Adipocyte (in vitro differentiated cells): ENCODE measurements around the gene NPHP1.
"Not testable (repeated sequence)": the region's sequence is repeated elsewhere in the genome, so short reads cannot be mapped to it uniquely, and the experiment has no call there.

Experiments used
- DNase-seq: peaks from one replicate; pipeline ENCODE4 v3.0.0-alpha.2; 2015; ENCODE audit warnings: low read depth
- H3K27me3 ChIP-seq: replicated peaks from 2 replicates; pipeline ENCODE4 v1.7.0; 2013; ENCODE audit warnings: mild to moderate bottlenecking, low read length, moderate library complexity; ENCODE audit not compliant: control insufficient read depth, insufficient read depth
- H3K36me3 ChIP-seq: 2 replicates; pipeline ENCODE4 v1.7.0; 2013; ENCODE audit warnings: low read length, mild to moderate bottlenecking, moderate library complexity; ENCODE audit not compliant: control insufficient read depth, insufficient read depth, severe bottlenecking
- H3K4me1 ChIP-seq: 2 replicates; pipeline ENCODE4 v1.7.0; 2013; ENCODE audit warnings: mild to moderate bottlenecking, low read length, moderate library complexity; ENCODE audit not compliant: control insufficient read depth, insufficient read depth
- H3K4me3 ChIP-seq: 2 replicates; pipeline ENCODE4 v1.7.0; 2013; ENCODE audit warnings: mild to moderate bottlenecking, low read length, moderate library complexity
- H3K9ac ChIP-seq: 2 replicates; pipeline ENCODE4 v1.7.0; 2013; ENCODE audit warnings: mild to moderate bottlenecking, low read length, moderate library complexity
- H3K9me3 ChIP-seq: 2 replicates; pipeline ENCODE4 v1.7.0; 2013; ENCODE audit warnings: mild to moderate bottlenecking, low read length, moderate library complexity; ENCODE audit not compliant: control insufficient read depth

Gene NPHP1

GRCh38 chr2:110124939-110125691, 79.7 kb downstream of the NPHP1 start:
- H3K4me1 ChIP-seq = peaks cover 36% of the 10 kb centered on the region
- no peak overlapping the region for H3K9ac ChIP-seq
- no peaks in the 10 kb centered on the region for H3K36me3 ChIP-seq
- no peaks in the 10 kb centered on the region for H3K27me3 ChIP-seq
- H3K4me3 ChIP-seq = no peak overlapping the region
- H3K9me3 ChIP-seq = no peaks in the 10 kb centered on the region
- DNase-seq = peak; percentile 49

DNA sequence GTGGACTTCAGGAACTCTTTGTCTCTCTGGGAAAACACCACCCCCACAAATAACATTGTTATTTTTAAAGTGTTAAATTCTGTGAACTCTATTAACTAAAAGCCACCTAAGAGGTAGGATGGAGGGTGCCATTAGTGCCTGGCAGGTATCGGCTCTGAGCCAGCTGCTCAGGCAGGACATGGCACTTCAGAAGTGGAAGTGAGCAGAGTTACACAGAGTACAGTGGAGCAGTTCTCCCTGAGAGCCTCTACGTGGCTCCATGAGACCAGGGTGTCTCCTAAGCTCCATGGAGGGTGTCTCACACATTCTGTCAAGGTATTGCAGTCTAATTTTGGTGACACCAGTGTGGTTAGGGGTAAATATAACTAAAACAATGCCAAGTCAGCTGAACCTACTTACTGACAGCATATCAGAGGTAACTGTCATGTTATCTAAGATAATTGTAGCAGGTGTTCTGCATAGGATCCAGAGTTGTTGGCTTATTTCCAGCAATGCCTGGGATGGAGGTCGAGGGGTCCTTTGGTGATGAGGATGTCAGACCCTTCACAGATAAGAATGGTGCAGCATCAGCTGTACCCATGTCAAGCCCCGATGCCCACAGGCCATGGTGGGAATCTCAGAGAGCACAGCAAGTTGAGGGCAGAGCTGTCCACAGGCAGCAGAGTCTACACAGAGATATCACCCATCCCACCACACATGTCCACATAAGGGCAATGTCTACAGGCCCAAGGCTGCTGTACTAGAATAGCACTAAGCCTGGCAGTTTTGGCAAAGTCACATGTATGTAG, 80.6 kb downstream of the NPHP1 start:
- H3K9me3 ChIP-seq = no peaks in the 10 kb centered on the region
- no peak overlapping the region for H3K9ac ChIP-seq
- no peak overlapping the region for H3K4me3 ChIP-seq
- peaks cover 42% of the 10 kb centered on the region for H3K4me1 ChIP-seq
- no peak for DNase-seq
- no peaks in the 10 kb centered on the region for H3K36me3 ChIP-seq
- H3K27me3 ChIP-seq = no peaks in the 10 kb centered on the region

GRCh38 chr2:110121592-110121991, 83.2 kb downstream of the NPHP1 start:
- no peaks in the 10 kb centered on the region for H3K36me3 ChIP-seq
- H3K9me3 ChIP-seq = no peaks in the 10 kb centered on the region
- peaks cover 43% of the 10 kb centered on the region for H3K4me1 ChIP-seq
- H3K27me3 ChIP-seq = no peaks in the 10 kb centered on the region
- DNase-seq = no peak
- H3K9ac ChIP-seq = no peak overlapping the region
- H3K4me3 ChIP-seq = no peak overlapping the region

- Histone ChIP-seq H3K27me3 (no peaks in the 10 kb centered on the region), H3K4me3 (no peak overlapping the region), H3K9me3 (no peaks in the 10 kb centered on the region), H3K4me1 (peaks cover 43% of the 10 kb centered on the region), H3K36me3 (no peaks in the 10 kb centered on the region), H3K9ac (no peak overlapping the region)
- DNase-seq = no peak
Measured at GRCh38 chr2:110121052-110121334, 83.8 kb downstream of the NPHP1 start.

GRCh38 chr2:110120171-110121051, 84.4 kb downstream of the NPHP1 start:
- Histone ChIP-seq H3K27me3 (no peaks in the 10 kb centered on the region), H3K4me3 (no peak overlapping the region), H3K9me3 (no peaks in the 10 kb centered on the region), H3K9ac (no peak overlapping the region), H3K36me3 (no peaks in the 10 kb centered on the region), H3K4me1 (peaks cover 47% of the 10 kb centered on the region)
- no peak for DNase-seq

DNA sequence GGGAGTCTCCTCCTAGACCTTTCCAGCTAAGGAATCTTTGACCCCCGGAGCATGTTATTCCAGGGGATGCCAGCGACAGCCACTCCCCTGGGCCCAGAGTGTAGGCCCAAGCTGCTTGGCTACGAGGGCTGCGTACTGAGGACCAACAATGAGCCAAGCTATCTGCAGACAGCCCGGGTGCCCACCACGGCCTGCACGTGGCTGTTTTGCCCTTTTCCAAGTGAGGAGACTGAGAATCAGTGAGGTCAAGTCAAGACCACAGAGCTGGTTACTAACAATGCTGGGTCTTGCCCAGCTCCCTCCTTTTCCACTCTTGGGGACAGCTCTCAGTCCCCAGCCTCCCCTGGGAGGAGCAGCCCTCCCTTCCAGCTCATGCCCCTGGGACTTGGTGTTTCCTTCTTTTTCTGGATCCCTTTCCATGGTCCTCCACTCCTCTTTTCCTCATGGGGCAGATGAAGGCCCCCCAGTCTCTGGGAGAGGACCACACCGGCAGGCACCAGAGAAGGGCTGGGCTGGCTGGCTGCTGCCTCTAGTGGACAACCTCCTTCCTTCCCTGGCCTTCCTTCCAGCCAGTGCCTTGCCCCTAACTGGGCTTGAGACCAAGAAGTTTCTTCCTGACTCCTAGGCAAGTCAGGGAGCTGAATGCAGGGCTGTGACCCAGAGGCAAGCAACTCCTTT, 88.6 kb downstream of the NPHP1 start:
- no peaks in the 10 kb centered on the region for H3K36me3 ChIP-seq
- H3K9me3 ChIP-seq = no peaks in the 10 kb centered on the region
- DNase-seq = peak; percentile 28
- peaks cover 35% of the 10 kb centered on the region for H3K4me1 ChIP-seq
- peak overlapping the region; percentile 73 for H3K9ac ChIP-seq
- peak overlapping the region; percentile 79 for H3K4me3 ChIP-seq
- H3K27me3 ChIP-seq = no peaks in the 10 kb centered on the region

DNA sequence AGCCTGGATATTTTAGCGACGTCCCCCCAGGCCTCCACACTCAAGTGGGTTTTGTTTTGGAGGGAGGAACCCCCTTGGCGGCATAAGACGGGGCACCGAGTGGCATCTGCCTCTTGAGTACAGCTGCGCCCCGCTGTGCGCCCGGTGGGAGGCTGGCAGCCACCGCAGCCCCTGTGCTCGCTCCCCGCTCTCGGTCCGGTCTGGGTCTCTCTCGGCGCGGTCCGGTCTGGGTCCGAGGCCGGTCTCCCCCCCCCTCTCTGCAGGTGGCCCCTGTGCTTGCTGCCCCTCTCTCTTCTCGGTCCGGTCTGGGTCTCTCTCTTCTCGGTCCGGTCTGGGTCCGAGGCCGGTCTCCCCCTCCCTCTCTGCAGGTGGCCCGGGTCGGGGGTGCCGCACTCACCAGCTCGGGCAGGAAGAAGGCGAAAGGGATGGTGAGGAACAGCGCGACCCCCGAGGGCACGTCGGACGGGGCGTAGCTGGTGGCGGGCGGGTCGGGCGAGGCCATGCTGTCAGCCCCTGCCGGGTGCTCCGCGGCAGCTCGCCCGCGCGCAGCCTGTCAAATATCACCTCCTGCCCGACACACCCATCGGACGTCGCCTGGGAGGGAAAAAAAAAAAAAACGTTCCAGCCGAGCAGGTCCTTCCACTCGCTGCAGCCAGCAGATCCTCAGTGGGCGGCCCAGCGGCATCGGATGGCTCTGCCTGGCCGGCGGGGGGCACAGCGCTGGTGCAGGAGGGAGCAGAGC, 89.4 kb downstream of the NPHP1 start, which contains the start of gene MALL:
MALL (minus strand) TSS at position 532 of the 742 bp plus-strand sequence; CDS start at position 502, 30 bp downstream.
- H3K9me3 ChIP-seq = no peaks in the 10 kb centered on the region
- H3K4me1 ChIP-seq = peaks cover 28% of the 10 kb centered on the region
- H3K36me3 ChIP-seq = no peaks in the 10 kb centered on the region
- DNase-seq = no peak
- H3K4me3 ChIP-seq = peak within 1 kb of the TSS; percentile 79
- H3K27me3 ChIP-seq = no peaks in the 10 kb centered on the region
- H3K9ac ChIP-seq = peak within 1 kb of the TSS; percentile 73

GRCh38 chr2:110114831-110115255, 90.0 kb downstream of the NPHP1 start:
- peak overlapping the region; percentile 73 for H3K9ac ChIP-seq
- no peaks in the 10 kb centered on the region for H3K27me3 ChIP-seq
- no peaks in the 10 kb centered on the region for H3K36me3 ChIP-seq
- peaks cover 22% of the 10 kb centered on the region for H3K4me1 ChIP-seq
- H3K4me3 ChIP-seq = peak overlapping the region; percentile 79
- H3K9me3 ChIP-seq = no peaks in the 10 kb centered on the region
- no peak for DNase-seq

DNA sequence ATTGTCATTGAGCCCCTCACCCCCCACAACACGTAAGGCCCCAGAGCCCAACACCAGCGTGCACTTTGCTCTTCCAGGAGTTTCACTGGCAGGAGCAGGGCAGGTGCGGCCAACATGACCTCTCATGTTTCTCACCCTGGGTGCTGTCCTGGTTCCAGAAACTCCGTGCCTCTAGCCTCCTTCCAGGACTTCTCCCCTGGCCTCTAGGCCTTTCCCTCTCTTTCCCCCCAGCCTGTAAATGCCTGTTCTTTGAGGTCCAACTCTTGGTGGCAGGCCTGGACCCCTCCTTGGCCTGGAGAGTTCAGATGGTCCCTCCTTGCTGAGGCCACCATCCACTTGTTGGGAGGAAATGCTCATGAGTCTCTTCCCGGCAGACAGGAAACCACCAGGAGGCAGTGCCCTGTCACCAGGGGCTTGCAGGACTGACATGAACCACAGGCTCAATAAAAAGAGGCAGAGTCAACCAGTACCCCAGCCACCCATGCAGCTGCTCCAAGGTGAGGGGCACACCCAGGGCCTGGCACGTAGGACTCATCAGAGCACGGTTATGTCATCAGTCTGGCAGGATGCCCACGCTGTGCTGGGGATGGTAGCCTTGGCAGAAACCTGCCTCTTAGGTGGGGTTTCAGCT, 90.7 kb downstream of the NPHP1 start:
- DNase-seq = no peak
- no peaks in the 10 kb centered on the region for H3K27me3 ChIP-seq
- peaks cover 19% of the 10 kb centered on the region for H3K4me1 ChIP-seq
- no peak overlapping the region for H3K9ac ChIP-seq
- no peaks in the 10 kb centered on the region for H3K36me3 ChIP-seq
- no peak overlapping the region for H3K4me3 ChIP-seq
- no peaks in the 10 kb centered on the region for H3K9me3 ChIP-seq

- H3K36me3 ChIP-seq, H3K9me3 ChIP-seq: not testable (repeated sequence)
Measured at GRCh38 chr2:110108291-110108690, 96.5 kb downstream of the NPHP1 start.

More at GRCh38 chr2:110108291-110108690, 96.5 kb downstream of the NPHP1 start:
- DNase-seq, H3K4me3 ChIP-seq, H3K9ac ChIP-seq, H3K27me3 ChIP-seq: not testable (repeated sequence)
- H3K4me1 ChIP-seq = peaks cover 13% of the 10 kb centered on the region
